ENCODE data around the gene MYO10.

The MYO10 gene

GRCh38 chr5:16961131-16961530 lies 25.0 kb upstream of the MYO10 start:
- no peak for TF ChIP-seq CTCF (IDR thresholded peaks at IDR 0.05; ENCODE audit: low read depth, low read length, missing control alignments)
- no peak overlapping the region for H3K4me3 ChIP-seq (replicated peaks; ENCODE audit: low read depth, low read length)
- no peak for DNase-seq (ENCODE audit: extremely low read depth, low read depth)

- peak; percentile 75 for DNase-seq (ENCODE audit: extremely low read depth, low read depth)
- TF ChIP-seq CTCF (IDR thresholded peaks at IDR 0.05; ENCODE audit: low read depth, low read length, missing control alignments) = no peak
These were observed 21.5 kb upstream of the MYO10 start for GRCh38 chr5:16957304-16958196.

GRCh38 chr5:16953729-16954128 lies 17.6 kb upstream of the MYO10 start:
- DNase-seq (ENCODE audit: extremely low read depth, low read depth) = no peak
- H3K4me3 ChIP-seq (replicated peaks; ENCODE audit: low read depth, low read length) = no peak overlapping the region
- no peak for TF ChIP-seq CTCF (IDR thresholded peaks at IDR 0.05; ENCODE audit: low read depth, low read length, missing control alignments)

More at GRCh38 chr5:16957304-16958196, 21.5 kb upstream of the MYO10 start:
- no peak overlapping the region for H3K4me3 ChIP-seq (replicated peaks; ENCODE audit: low read depth, low read length)

- no peak overlapping the region for H3K4me3 ChIP-seq (replicated peaks; ENCODE audit: low read depth, low read length)
- DNase-seq (ENCODE audit: extremely low read depth, low read depth) = no peak
- no peak for TF ChIP-seq CTCF (IDR thresholded peaks at IDR 0.05; ENCODE audit: low read depth, low read length, missing control alignments)
These were observed 17.0 kb upstream of the MYO10 start for GRCh38 chr5:16952968-16953671.

- no peak for DNase-seq (ENCODE audit: extremely low read depth, low read depth)
- H3K4me3 ChIP-seq (replicated peaks; ENCODE audit: low read depth, low read length) = no peak overlapping the region
- TF ChIP-seq CTCF (IDR thresholded peaks at IDR 0.05; ENCODE audit: low read depth, low read length, missing control alignments) = no peak
These were observed 10.6 kb upstream of the MYO10 start for GRCh38 chr5:16946725-16947124.

GRCh38 chr5:16944816-16945562 lies 8.9 kb upstream of the MYO10 start:
- TF ChIP-seq CTCF (IDR thresholded peaks at IDR 0.05; ENCODE audit: low read depth, low read length, missing control alignments) = no peak
- no peak overlapping the region for H3K4me3 ChIP-seq (replicated peaks; ENCODE audit: low read depth, low read length)
- DNase-seq (ENCODE audit: extremely low read depth, low read depth) = no peak
